ENCODE results near the gene ATP1A1. TPM values are rescaled to one million over a fixed set of nuclear protein-coding genes. Genes with fewer than 3 reads are reported as not detected.

Gene ATP1A1
- total and polyA plus RNA-seq, 7 donors = 66.1 to 440 (median 230) TPM

GRCh38 chr1:116403496-116404136, 30.6 kb downstream of the ATP1A1 start:
- DNase-seq (no peak), ATAC-seq (no peak)
- Histone ChIP-seq H3K27ac (no peak overlapping the region), H3K4me3 (no peak overlapping the region), H3K36me3 (ENCODE audit: insufficient read depth in 1 of 2, low read depth in 1 of 2) (peaks cover 44 to 92% of the 10 kb centered on the region in 2 donors), H3K9me3 (no peaks in the 10 kb centered on the region), H3K27me3 (ENCODE audit: insufficient read depth in 3 of 3, low read length in 2 of 3) (no peaks in the 10 kb centered on the region), H3K4me1 (no peaks in the 10 kb centered on the region)
- intact Hi-C loops (cut with DNase I) = no loop called here
- TF ChIP-seq CTCF (IDR thresholded peaks at IDR 0.05) = no peak
- WGBS, 3 donors = 91 to 94% (median 91%) methylated on average over 7 of the region's 7 CpGs

GRCh38 chr1:116404699-116405098, 31.7 kb downstream of the ATP1A1 start:
- TF ChIP-seq CTCF (IDR thresholded peaks at IDR 0.05) = no peak
- Histone ChIP-seq H3K27me3 (ENCODE audit: insufficient read depth in 3 of 3, low read length in 2 of 3) (no peaks in the 10 kb centered on the region), H3K4me3 (no peak overlapping the region), H3K9me3 (no peaks in the 10 kb centered on the region), H3K27ac (no peak overlapping the region), H3K36me3 (ENCODE audit: insufficient read depth in 1 of 2, low read depth in 1 of 2) (peaks cover 44 to 81% of the 10 kb centered on the region in 2 donors), H3K4me1 (no peaks in the 10 kb centered on the region)
- DNase-seq (no peak), ATAC-seq (no peak)
- 90 to 95% (median 93%) methylated on average over 5 of the region's 5 CpGs for WGBS, 3 donors
- intact Hi-C loops (cut with DNase I) = no loop called here

GRCh38 chr1:116405241-116406135, 32.4 kb downstream of the ATP1A1 start:
- ATAC-seq = peak in 1 of 4 donors; percentile 11

GRCh38 chr1:116407033-116407432, 34.0 kb downstream of the ATP1A1 start:
- ATAC-seq = no peak
- WGBS, 3 donors = 91 to 96% (median 93%) methylated on average over 6 of the region's 6 CpGs
- H3K4me3 ChIP-seq = no peak overlapping the region
- no peak overlapping the region for H3K27ac ChIP-seq
- intact Hi-C loops (cut with DNase I) = no loop called here
- no peak for TF ChIP-seq CTCF (IDR thresholded peaks at IDR 0.05)
- H3K36me3 ChIP-seq (ENCODE audit: insufficient read depth in 1 of 2, low read depth in 1 of 2) = peaks cover 35 to 58% of the 10 kb centered on the region in 2 donors
- no peaks in the 10 kb centered on the region for H3K4me1 ChIP-seq
- H3K9me3 ChIP-seq = no peaks in the 10 kb centered on the region
- no peak for DNase-seq
- no peaks in the 10 kb centered on the region for H3K27me3 ChIP-seq (ENCODE audit: insufficient read depth in 3 of 3, low read length in 2 of 3)

More at GRCh38 chr1:116405241-116406135, 32.4 kb downstream of the ATP1A1 start:
- Histone ChIP-seq H3K9me3 (no peaks in the 10 kb centered on the region), H3K27me3 (ENCODE audit: insufficient read depth in 3 of 3, low read length in 2 of 3) (no peaks in the 10 kb centered on the region), H3K4me3 (no peak overlapping the region), H3K27ac (no peak overlapping the region), H3K4me1 (no peaks in the 10 kb centered on the region), H3K36me3 (ENCODE audit: insufficient read depth in 1 of 2, low read depth in 1 of 2) (peaks cover 39 to 73% of the 10 kb centered on the region in 2 donors)
- no peak for TF ChIP-seq CTCF (IDR thresholded peaks at IDR 0.05)
- intact Hi-C loops (cut with DNase I) = no loop called here
- WGBS, 3 donors = 65 to 83% (median 69%) methylated on average over 14 of the region's 14 CpGs
- DNase-seq = no peak

Measured in psoas muscle (tissue), 8 donors.